Measurements from ENCODE around the gene RPEL1.
"Not testable (repeated sequence)": the region's sequence is repeated elsewhere in the genome, so short reads cannot be mapped to it uniquely, and the experiment has no call there.

Gene RPEL1

GRCh38 chr10:103235775-103236174, 9.9 kb upstream of the RPEL1 start:
- no peak for DNase-seq

GRCh38 chr10:103238506-103239252, 7.0 kb upstream of the RPEL1 start:
- no peak for DNase-seq

- DNase-seq, result no peak
Measured at GRCh38 chr10:103241262-103242011, 4.2 kb upstream of the RPEL1 start.

GRCh38 chr10:103244666-103245271, 918 bp upstream of the RPEL1 start:
- peak; percentile 42 for DNase-seq

DNA sequence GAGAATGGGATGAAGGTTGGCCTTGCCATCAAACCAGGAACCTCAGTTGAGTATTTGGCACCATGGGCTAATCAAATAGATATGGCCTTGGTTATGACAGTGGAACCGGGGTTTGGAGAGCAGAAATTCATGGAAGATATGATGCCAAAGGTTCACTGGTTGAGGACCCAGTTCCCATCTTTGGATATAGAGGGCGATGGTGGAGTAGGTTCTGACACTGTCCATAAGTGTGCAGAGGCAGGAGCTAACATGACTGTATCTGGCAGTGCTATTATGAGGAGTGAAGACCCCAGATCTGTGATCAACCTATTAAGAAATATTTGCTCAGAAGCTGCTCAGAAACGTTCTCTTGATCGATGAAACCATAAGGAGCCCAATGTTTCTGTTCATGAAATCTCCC, 637 bp downstream of the RPEL1 start:
- no peak for DNase-seq

DNA sequence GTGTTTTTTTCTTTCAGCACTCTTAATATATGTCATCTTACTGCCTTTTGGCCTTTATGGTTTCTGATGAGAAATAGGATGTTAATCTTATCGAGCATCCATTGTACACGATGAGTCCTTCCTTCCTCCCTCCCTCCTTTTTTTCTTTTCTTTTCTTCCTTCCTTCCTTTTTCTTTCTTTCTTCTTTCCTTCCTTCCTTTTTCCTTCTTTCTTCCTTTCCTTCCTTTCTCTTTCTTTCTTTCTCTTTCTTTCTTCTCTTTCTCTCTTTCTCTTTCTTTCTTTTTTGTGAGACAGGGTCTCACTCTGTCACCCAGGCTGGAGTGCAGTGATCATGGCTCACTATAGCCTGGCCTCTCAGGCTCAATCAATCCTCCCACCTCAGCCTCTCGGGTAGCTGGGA, 8.4 kb downstream of the RPEL1 start:
- no peak for DNase-seq

- no peak for DNase-seq
Measured at GRCh38 chr10:103254538-103255325, 9.0 kb downstream of the RPEL1 start.

DNA sequence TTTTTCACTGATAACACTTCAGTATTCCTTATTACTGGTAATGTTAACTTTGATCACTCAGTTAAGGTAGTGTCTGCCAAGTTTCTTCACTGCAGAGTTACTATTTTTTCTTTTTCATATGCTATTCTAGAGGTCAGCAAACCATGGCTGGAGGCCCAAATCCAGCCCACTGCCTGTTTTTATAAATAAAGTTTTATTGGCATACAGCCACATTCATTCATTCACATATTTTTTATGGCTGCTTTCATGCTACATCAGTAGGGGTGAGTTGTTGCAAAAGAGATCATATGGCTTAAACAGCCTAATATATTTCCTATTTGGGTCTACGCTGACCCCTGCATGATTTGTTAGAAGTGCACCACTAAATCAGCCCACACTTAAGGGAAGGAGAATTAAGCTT, 10.9 kb downstream of the RPEL1 start:
- DNase-seq, result no peak

DNA sequence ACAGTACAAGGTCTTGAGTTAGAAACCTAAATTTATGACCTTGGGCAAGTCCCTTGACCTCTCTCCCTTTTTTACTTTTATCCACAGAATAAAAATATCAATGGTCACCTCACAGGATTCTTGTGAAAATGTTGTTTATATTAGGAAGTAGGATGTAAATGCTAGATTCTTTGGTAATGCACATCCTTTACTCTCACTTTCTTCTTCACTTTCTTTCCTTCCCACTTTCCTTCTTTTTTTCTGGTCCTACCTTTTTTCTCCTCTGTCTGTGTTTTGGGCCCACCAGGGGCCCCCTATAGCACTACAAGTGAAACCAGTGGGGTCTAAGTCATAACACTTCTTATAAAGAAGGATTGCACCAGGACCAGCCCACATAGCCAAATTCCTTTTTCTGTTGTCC, 12.1 kb downstream of the RPEL1 start:
- DNase-seq, result no peak

- DNase-seq, result not testable (repeated sequence)
Measured at GRCh38 chr10:103258928-103259327, 13.2 kb downstream of the RPEL1 start.

DNA sequence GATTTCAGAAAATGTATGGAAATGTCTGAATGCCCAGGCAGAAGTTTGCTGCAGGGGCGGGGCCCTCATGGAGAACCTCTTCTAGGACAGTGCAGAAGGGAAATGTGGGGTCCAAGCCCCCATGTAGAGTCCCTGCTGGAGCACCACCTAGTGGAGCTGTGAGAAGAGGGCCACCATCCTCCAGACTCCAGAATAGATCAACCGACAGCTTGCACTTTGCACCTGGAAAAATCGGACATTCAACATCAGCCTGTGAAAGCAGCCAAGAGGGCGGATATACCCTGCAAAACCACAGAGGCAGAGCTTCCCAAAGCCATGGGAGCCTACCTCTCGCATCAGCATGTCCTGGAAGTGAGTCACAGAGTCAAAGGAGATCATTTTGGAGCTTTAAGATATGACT, 14.3 kb downstream of the RPEL1 start:
- DNase-seq, result no peak

DNA sequence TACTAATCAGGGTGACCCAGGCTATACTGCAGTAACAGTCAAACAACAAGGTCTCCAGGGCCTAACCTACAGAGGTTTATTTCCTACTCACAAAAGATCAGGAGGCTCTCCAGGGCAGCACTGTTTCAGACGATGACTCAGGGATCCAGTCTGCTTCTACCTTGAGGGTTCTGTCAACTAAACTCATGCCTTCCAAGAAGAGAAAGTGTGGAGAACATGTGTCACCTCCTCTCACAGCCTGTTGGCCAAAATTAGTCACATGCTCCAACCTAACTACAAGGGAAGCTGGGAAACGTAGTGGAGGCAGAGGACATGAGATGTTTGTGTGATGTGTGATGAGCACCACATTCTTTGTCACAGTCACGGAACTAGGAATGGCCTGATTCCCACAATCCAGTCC, 16.5 kb downstream of the RPEL1 start:
- DNase-seq, result no peak

GRCh38 chr10:103265717-103266329, 20.1 kb downstream of the RPEL1 start:
- DNase-seq, result no peak

GRCh38 chr10:103273041-103273441, 27.4 kb downstream of the RPEL1 start:
- DNase-seq, result no peak

GRCh38 chr10:103276251-103276895, 30.7 kb downstream of the RPEL1 start:
- no peak for DNase-seq

DNA sequence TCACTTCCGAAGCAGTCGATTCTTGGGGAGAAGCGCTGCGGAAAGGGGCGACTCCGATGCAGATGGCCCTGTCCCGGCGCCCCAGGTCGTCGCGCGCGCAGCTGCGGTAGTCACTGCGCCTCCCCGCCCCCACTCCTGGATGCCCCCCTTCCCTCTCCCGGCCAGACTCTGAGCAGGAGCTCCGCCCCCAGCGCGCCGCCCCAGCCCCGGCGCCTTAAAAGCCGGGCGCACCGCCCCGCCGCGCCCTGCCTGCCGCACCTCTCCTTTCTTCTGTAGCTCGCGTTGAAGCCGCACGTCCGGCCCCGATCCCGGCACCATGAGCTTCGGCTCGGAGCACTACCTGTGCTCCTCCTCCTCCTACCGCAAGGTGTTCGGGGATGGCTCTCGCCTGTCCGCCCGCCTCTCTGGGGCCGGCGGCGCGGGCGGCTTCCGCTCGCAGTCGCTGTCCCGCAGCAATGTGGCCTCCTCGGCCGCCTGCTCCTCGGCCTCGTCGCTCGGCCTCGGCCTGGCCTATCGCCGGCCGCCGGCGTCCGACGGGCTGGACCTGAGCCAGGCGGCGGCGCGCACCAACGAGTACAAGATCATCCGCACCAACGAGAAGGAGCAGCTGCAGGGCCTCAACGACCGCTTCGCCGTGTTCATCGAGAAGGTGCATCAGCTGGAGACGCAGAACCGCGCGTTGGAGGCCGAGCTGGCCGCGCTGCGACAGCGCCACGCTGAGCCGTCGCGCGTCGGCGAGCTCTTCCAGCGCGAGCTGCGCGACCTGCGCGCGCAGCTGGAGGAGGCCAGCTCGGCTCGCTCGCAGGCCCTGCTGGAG, 31.4 kb downstream of the RPEL1 start, which contains the start of gene INA:
INA (plus strand) TSS at position 243 of the 817 bp plus-strand sequence; CDS start at position 317, 74 bp downstream.
- peak; percentile 55 for DNase-seq

DNA sequence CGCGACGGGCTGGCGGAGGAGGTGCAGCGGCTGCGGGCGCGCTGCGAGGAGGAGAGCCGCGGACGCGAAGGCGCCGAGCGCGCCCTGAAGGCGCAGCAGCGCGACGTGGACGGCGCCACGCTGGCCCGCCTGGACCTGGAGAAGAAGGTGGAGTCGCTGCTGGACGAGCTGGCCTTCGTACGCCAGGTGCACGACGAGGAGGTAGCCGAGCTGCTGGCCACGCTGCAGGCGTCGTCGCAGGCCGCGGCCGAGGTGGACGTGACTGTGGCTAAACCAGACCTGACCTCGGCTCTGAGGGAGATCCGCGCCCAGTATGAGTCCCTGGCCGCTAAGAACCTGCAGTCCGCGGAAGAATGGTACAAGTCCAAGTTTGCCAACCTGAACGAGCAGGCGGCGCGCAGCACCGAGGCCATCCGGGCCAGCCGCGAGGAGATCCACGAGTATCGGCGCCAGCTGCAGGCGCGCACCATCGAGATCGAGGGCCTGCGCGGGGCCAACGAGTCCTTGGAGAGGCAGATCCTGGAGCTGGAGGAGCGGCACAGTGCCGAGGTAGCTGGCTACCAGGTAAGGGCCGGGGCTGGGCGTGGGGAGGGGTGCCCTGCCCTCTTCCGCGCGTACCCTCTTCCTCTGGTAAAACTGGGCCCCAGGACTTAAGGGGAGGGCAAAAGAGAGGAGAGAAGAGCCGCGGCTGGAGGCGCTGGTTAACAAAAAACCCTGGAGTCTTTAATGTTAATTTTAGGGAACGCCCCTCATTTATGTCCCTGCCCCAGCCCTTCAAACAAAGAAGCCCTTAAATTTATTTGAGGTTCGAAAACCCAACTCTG, 32.2 kb downstream of the RPEL1 start:
- DNase-seq, result no peak

- DNase-seq, result no peak
Measured at GRCh38 chr10:103278537-103278823, 32.8 kb downstream of the RPEL1 start.

DNA sequence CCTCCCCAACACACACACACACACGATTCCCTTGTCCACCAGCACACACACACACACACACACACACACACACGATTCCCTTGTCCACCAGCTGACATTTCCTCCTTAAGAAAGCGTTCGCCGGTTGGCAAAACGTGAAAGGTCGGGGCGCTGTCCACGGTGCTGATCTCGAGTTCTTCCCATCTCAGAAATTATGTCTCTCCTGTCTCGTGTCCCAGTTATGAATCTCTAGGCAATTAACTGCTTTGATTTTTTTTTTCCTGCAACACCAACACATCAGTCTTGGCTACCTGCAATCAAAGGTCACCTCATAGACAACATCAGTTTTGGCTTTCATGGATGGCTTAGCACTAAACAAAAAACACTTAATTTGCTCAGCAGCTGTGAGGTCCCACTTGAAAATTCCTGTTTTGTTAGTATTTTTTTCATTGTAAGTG, 33.2 kb downstream of the RPEL1 start:
- no peak for DNase-seq

DNA sequence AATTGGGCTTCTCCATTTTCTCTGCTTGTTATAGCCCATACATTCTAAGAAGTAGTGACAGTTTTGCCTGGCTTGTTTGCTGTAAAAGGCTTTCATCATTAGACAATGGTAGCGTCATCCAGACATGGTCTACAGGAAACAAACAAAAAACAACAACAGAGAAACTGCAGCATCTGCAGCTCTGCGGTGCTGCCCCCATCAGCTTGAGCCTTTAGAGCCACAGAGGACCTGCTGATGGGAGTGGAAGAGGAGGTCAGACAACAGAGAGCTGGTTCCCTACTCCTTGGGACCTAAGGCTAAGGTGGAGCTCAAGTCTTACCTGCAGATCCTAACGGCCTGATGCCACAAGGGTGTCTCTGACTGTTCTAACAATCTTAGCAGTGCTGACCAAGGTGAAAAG, 34.3 kb downstream of the RPEL1 start:
- no peak for DNase-seq
